ENCODE results near the gene STX2. TPM values are rescaled to one million over a fixed set of nuclear protein-coding genes. Genes with fewer than 3 reads are reported as not detected.

Gene STX2
- total and polyA plus RNA-seq, 10 donors: 7.4 to 18.4 (median 12.7) TPM

DNA sequence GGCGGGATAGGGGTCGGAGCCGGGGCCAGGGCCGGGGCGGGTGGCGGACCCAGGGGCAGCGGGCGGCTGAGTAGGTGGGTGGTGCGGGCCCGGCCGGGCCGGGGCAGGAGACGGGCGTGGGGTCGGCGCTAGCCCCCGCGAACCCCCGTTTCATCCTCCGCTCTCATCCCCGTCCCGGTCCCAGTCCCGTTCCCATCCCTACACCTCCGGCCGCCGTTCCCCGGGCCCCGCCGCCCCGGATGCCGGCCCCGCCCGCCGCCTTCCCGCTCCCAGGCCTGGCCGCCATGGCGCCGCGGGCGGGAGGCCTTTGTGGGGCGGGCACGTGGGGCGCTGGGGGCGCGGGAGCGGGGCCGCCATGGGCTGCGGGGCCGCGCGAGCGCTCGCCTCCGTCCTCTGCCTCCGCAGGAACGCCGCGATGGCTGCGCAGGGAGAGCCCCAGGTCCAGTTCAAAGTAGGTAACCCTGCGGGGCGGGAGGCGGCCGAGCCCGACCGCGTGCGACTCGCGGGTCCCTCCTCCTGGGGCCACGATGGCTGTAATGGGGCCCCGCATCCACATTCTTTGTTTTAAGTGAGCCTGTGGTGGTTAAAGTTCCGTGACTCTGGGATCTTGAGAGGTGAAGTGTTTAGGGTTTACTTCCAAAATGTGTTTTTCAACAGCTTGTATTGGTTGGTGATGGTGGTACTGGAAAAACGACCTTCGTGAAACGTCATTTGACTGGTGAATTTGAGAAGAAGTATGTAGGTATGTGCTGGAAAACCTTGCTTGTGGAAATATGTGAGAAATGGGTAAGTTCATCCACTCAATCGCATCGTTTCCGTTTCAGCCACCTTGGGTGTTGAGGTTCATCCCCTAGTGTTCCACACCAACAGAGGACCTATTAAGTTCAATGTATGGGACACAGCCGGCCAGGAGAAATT lies 33.4 kb upstream of the STX2 start:
- Histone ChIP-seq H3K36me3 (peaks cover 3 to 47% (median 42%) of the 10 kb centered on the region in 6 donors), H3K27ac (peak overlapping the region; percentile 65 to 95 (median 90)), H3K4me1 (peaks cover 18 to 65% (median 39%) of the 10 kb centered on the region in 6 donors), H3K9me3 (no peaks in the 10 kb centered on the region), H3K4me3 (peak overlapping the region; percentile 43 to 95 (median 87)), H3K27me3 (replicated peaks in 1 of 7) (no peaks in the 10 kb centered on the region)
- peak; percentile 92 for DNase-seq
- intact Hi-C loops (cut with DNase I; ENCODE audit: low total_unique reads): no loop called here
- WGBS, 5 donors: 1 to 2% (median 1%) methylated on average over 40 to 78 of the region's 79 CpGs
- TF ChIP-seq CTCF (IDR thresholded peaks at IDR 0.05 in 8 of 11, conservative IDR thresholded peaks at IDR 0.05 in 3 of 11) (no peak), POLR2AphosphoS5 (IDR thresholded peaks at IDR 0.05) (no peak), POLR2A (IDR thresholded peaks at IDR 0.05) (no peak)

GRCh38 chr12:130871286-130872178 lies 32.5 kb upstream of the STX2 start, which contains the start of gene RAN:
Gene RAN (plus strand): TSS chr12:130872066. CDS start chr12:130872594, 528 bp downstream.
- H3K36me3 ChIP-seq: peaks cover 3 to 38% (median 33%) of the 10 kb centered on the region in 6 donors
- 3 to 7% (median 4%) methylated on average over 60 to 118 of the region's 118 CpGs for WGBS, 5 donors
- peaks cover 18 to 62% (median 39%) of the 10 kb centered on the region in 6 donors for H3K4me1 ChIP-seq
- H3K9me3 ChIP-seq: no peaks in the 10 kb centered on the region
- DNase-seq: peak; percentile 98
- TF ChIP-seq CTCF (IDR thresholded peaks at IDR 0.05 in 8 of 11, conservative IDR thresholded peaks at IDR 0.05 in 3 of 11) (no peak), POLR2AphosphoS5 (IDR thresholded peaks at IDR 0.05) (peak; percentile 70 to 85 (median 77)), POLR2A (IDR thresholded peaks at IDR 0.05) (no peak)
- peak within 1 kb of the TSS; percentile 65 to 95 (median 90) for H3K27ac ChIP-seq
- no peaks in the 10 kb centered on the region for H3K27me3 ChIP-seq (replicated peaks in 1 of 7)
- intact Hi-C loops (cut with DNase I; ENCODE audit: low total_unique reads): no loop called here
- H3K4me3 ChIP-seq: peak within 1 kb of the TSS; percentile 43 to 95 (median 87)

DNA sequence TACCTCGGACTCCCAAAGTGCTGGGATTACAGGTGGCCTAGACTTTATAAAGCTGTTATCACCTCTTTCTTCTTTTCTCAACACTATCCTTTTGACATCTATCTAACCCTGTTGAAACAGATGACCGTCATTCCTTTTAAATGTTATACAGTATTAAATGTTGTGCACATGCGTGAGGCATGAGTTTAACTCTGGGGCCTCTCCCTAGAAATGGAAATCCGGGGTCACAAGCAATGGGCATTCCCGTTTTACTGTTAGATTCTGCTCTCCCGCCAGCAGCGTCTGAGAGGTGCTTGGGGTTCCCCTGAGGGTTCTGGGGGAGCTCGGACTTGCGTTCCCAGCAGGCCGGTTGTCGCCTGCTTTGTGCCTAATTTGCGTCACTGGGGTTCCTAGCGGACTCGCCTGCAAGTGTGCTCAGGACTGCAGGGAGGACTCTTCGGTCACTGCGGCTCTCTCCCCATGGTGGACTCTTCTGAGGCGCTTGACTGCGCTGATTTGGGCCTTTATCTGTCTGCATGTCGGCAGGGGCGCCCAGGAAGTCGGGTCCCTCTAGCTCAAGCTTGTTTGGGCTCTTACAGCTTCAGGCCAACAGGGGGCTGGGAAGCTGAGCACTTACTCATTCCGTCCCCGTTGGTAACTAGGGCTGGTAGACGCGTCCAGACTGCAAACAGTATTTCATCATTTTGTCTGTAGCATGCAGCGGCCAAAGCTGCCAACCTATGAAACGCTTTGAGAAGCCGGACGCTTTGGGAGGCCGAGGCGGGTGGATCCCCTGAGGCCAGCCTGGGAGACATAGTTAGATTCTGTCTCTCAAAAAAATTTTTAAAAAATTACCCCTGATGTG lies 31.6 kb upstream of the STX2 start:
- intact Hi-C loops (cut with DNase I; ENCODE audit: low total_unique reads): no loop called here
- peak overlapping the region; percentile 44 to 95 (median 88) for H3K27ac ChIP-seq
- 44 to 71% (median 57%) methylated on average over 27 to 31 of the region's 31 CpGs for WGBS, 5 donors
- H3K27me3 ChIP-seq (replicated peaks in 1 of 7): no peaks in the 10 kb centered on the region
- no peak for TF ChIP-seq POLR2AphosphoS5 (IDR thresholded peaks at IDR 0.05)
- TF ChIP-seq CTCF (IDR thresholded peaks at IDR 0.05 in 8 of 11, conservative IDR thresholded peaks at IDR 0.05 in 3 of 11): peak in 8 of 11 experiments; percentile 37 to 70 (median 55)
- TF ChIP-seq POLR2A (IDR thresholded peaks at IDR 0.05): no peak
- H3K36me3 ChIP-seq: peaks cover 3 to 29% (median 25%) of the 10 kb centered on the region in 6 donors
- peaks cover 18 to 55% (median 39%) of the 10 kb centered on the region in 6 donors for H3K4me1 ChIP-seq
- DNase-seq: peak; percentile 88
- H3K4me3 ChIP-seq: peak overlapping the region; percentile 37 to 95 (median 76)
- no peaks in the 10 kb centered on the region for H3K9me3 ChIP-seq

Data from spleen (tissue), 11 donors.